HepG2 (cell line): ENCODE results near the gene CBL. TPM values are rescaled to one million over a fixed set of nuclear protein-coding genes. Genes with fewer than 3 reads are reported as not detected.

Experiments
- ATAC-seq: fragments of 200-7000 bp; cut with Tn5 transposase; 3 replicates; pipeline ENCODE4 v1.9.1; 2020; ENCODE audit warnings: mild to moderate bottlenecking, moderate library complexity
- BruUV-seq: library from RNA; stranded (reverse); fragments of 400-500 nt; replicated peaks from 2 replicates; lab custom pipeline; 2021; lab: Mats Ljungman, UMichigan
- CTCF ChIA-PET: fragments of 300-600 bp; formaldehyde crosslinking; extraction: SDS; loops from one replicate; lab custom pipeline; 2021; ENCODE audit warnings: low total read pairs, inconsistent platforms, low intra/inter-chr PET ratio; lab: Yijun Ruan, JAX
- POLR2A ChIA-PET: fragments of 350-600 bp; sonication (Branson Sonifier 250); formaldehyde crosslinking; loops from one replicate; lab custom pipeline; 2020; ENCODE audit warnings: antibody characterized with exemption, inconsistent platforms; lab: Yijun Ruan, JAX
- DNase-seq: peaks from one replicate; pipeline ENCODE4 v3.0.0-alpha.2; 2015; ENCODE audit warnings: low spot score
- FAIRE-seq: peaks from 3 replicates; lab custom pipeline; 2011; peaks lifted over from hg19 to GRCh38; lab: Jason Lieb, UNC
- H2AFZ ChIP-seq: one replicate; pipeline ENCODE4 v1.6.1; 2011; ENCODE audit warnings: low read length, inconsistent platforms
- H3K27ac ChIP-seq: fragments of 300-600 bp; 3 replicates; pipeline ENCODE4 v1.8.0; 2011; ENCODE audit warnings: mixed run types, mild to moderate bottlenecking, mixed read lengths, low read length, inconsistent platforms; ENCODE audit not compliant: insufficient read depth; ENCODE audit errors: extremely low read length
- H3K27me3 ChIP-seq, 2 experiments: fragments of 200-600 bp in 1 of 2; 2 replicates in 1 of 2; 3 replicates in 1 of 2; pipeline versions ENCODE4 v1.6.0 to v1.8.0; 2011; ENCODE audit warnings: low read length in 2 of 2, mild to moderate bottlenecking in 2 of 2, moderate library complexity in 2 of 2, inconsistent platforms in 1 of 2; ENCODE audit not compliant: insufficient read depth in 2 of 2, control insufficient read depth in 1 of 2
- H3K36me3 ChIP-seq, 2 experiments: fragments of 200-600 bp in 1 of 2; replicated peaks in 1 of 2; 2 replicates in 1 of 2; 3 replicates in 1 of 2; pipeline versions ENCODE4 v1.5.1 to v1.8.0; 2011; ENCODE audit warnings: low read length in 2 of 2, inconsistent platforms in 1 of 2; ENCODE audit not compliant: insufficient read depth in 2 of 2, control insufficient read depth in 1 of 2
- H3K4me1 ChIP-seq: 2 replicates; pipeline ENCODE4 v1.5.1; 2012; ENCODE audit warnings: low read length, inconsistent platforms; ENCODE audit not compliant: insufficient read depth
- H3K4me2 ChIP-seq: 2 replicates; pipeline ENCODE4 v1.6.0; 2011; ENCODE audit warnings: low read depth, low read length, inconsistent platforms
- H3K4me3 ChIP-seq, 3 experiments: fragments of 200-600 bp in 1 of 3; sonication (generic), shearing (Covaris generic) in 1 of 3; replicated peaks in 1 of 3; 2 replicates each; pipeline ENCODE4 v1.5.1; 2011 to 2016; ENCODE audit warnings: low read length in 3 of 3, inconsistent platforms in 2 of 3, low read depth in 2 of 3, mild to moderate bottlenecking in 2 of 3, control low read depth in 1 of 3, mixed read lengths in 1 of 3; ENCODE audit not compliant: insufficient read depth in 1 of 3
- H3K79me2 ChIP-seq: one replicate; pipeline ENCODE4 v1.6.1; 2011; ENCODE audit warnings: low read length, inconsistent platforms; ENCODE audit not compliant: insufficient read depth
- H3K9ac ChIP-seq: 2 replicates; pipeline ENCODE4 v1.6.0; 2011; ENCODE audit warnings: mild to moderate bottlenecking, low read depth, low read length, inconsistent platforms; ENCODE audit not compliant: insufficient read depth
- H3K9me3 ChIP-seq: 2 replicates; pipeline ENCODE4 v1.5.1; 2012; ENCODE audit warnings: mild to moderate bottlenecking, low read length
- H4K20me1 ChIP-seq: 2 replicates; pipeline ENCODE4 v1.6.0; 2011; ENCODE audit warnings: inconsistent platforms, mild to moderate bottlenecking, low read length, moderate library complexity; ENCODE audit not compliant: insufficient read depth
- CREM ChIP-seq, 2 experiments: sonication (generic) in 1 of 2; formaldehyde crosslinking in 1 of 2; IDR thresholded peaks; 2 replicates each; pipeline versions ENCODE4 v1.4.0 to v1.6.1; 2016 to 2020; ENCODE audit warnings: antibody characterized with exemption in 1 of 2, mild to moderate bottlenecking in 1 of 2, missing genetic modification reagents in 1 of 2
- CTCF ChIP-seq: sonication (generic); formaldehyde crosslinking; IDR thresholded peaks from 2 replicates; pipeline ENCODE4 v1.5.0; 2020; ENCODE audit warnings: mild to moderate bottlenecking, missing genetic modification reagents, moderate library complexity
- RARA ChIP-seq: IDR thresholded peaks from 2 replicates; pipeline ENCODE4 v1.6.1; 2016; ENCODE audit warnings: missing genetic modification reagents, missing compliant biosample characterization
- ZFY ChIP-seq: sonication (generic); formaldehyde crosslinking; IDR thresholded peaks from 2 replicates; pipeline ENCODE4 v1.4.0; 2020; ENCODE audit warnings: missing genetic modification reagents
- ZNF350 ChIP-seq: sonication (generic); formaldehyde crosslinking; IDR thresholded peaks from 2 replicates; pipeline ENCODE4 v1.4.0; 2020; ENCODE audit warnings: mild to moderate bottlenecking, low read depth, missing genetic modification reagents, borderline replicate concordance
- ZNF614 ChIP-seq: IDR thresholded peaks from 2 replicates; pipeline ENCODE4 v1.6.1; 2018; ENCODE audit warnings: missing biosample characterization, missing genetic modification reagents, inconsistent platforms, borderline replicate concordance
- ZNF747 ChIP-seq: sonication (generic); formaldehyde crosslinking; IDR thresholded peaks from 2 replicates; pipeline ENCODE4 v1.8.1; 2023; ENCODE audit warnings: missing genetic modification reagents, mild to moderate bottlenecking, borderline replicate concordance
- WGBS: methylation state at CpG from one replicate; pipeline ENCODE4 v1.1.6; 2017; ENCODE audit warnings: low lambda C conversion rate; 5-methylcytosine and 5-hydroxymethylcytosine counted together
- in situ Hi-C: cut with HindIII; loops from 2 replicates; pipeline ENCODE4 v1.10.0; 2017; ENCODE audit warnings: low pct_unique_long_range_greater_than_20kb; ENCODE audit not compliant: extremely low pct_ligation_motif_present
- intact Hi-C: fragments of 100-400 bp; cut with micrococcal nuclease; formaldehyde crosslinking; loops from one replicate; pipeline ENCODE4 v1.10.0; 2022; ENCODE audit not compliant: unreplicated experiment
- polyA plus RNA-seq, 8 experiments: library from polyadenylated mRNA; depleted of rRNA in 3 of 8; stranded (reverse) in 7 of 8; unstranded in 1 of 8; fragments of >200 nt; fragmentation: Illumina TruSeq in 4 of 8; extraction: Trizol in 4 of 8; gene quantifications; 2 replicates each; pipeline versions ENCODE4 v1.2.1 to v1.2.3, GENCODE V29; 2011 to 2016; ENCODE audit warnings: low read depth in 4 of 8, missing spikeins in 1 of 8, mixed read lengths in 1 of 8; ENCODE audit not compliant: insufficient read depth in 1 of 8
- total RNA-seq, 5 experiments: library from RNA; depleted of rRNA; stranded (reverse); fragments of >200 nt; fragmentation: Illumina TruSeq; extraction: Trizol; gene quantifications; 2 replicates each; pipeline ENCODE4 v1.2.3, GENCODE V29; 2016; ENCODE audit warnings: low read depth in 1 of 5
- TF ChIP-seq, protein P1 (sequence below): sonication (generic); formaldehyde crosslinking; IDR thresholded peaks from 2 replicates; pipeline ENCODE4 v1.5.1; 2020; ENCODE audit warnings: mild to moderate bottlenecking, missing genetic modification reagents, borderline replicate concordance

CBL gene
- total and polyA plus RNA-seq, 2 of the 13 experiments (the other 11 are each of a cell fraction or from before 2014, with no cell fraction given): 6.6 to 7.4 TPM

DNA sequence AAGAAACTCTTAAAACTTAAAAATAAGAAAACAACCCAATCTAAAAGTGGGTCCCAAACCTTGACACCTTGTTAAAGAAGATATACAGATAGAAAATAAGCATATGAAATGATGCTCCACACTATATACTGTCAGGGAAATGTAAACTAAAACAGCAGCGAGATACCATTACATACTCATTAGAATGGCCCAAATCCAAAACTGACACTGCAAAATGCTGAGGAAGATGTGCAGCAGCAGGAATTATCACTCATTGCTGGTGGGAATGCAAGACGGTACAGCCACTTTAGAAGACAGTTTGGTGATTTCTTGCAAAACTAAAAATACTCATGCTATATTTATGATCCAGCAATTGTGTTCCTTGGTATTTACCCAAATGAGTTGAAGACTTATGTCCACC is 123.2 kb downstream of the CBL start (continued):
- TF ChIP-seq, protein P1, sequence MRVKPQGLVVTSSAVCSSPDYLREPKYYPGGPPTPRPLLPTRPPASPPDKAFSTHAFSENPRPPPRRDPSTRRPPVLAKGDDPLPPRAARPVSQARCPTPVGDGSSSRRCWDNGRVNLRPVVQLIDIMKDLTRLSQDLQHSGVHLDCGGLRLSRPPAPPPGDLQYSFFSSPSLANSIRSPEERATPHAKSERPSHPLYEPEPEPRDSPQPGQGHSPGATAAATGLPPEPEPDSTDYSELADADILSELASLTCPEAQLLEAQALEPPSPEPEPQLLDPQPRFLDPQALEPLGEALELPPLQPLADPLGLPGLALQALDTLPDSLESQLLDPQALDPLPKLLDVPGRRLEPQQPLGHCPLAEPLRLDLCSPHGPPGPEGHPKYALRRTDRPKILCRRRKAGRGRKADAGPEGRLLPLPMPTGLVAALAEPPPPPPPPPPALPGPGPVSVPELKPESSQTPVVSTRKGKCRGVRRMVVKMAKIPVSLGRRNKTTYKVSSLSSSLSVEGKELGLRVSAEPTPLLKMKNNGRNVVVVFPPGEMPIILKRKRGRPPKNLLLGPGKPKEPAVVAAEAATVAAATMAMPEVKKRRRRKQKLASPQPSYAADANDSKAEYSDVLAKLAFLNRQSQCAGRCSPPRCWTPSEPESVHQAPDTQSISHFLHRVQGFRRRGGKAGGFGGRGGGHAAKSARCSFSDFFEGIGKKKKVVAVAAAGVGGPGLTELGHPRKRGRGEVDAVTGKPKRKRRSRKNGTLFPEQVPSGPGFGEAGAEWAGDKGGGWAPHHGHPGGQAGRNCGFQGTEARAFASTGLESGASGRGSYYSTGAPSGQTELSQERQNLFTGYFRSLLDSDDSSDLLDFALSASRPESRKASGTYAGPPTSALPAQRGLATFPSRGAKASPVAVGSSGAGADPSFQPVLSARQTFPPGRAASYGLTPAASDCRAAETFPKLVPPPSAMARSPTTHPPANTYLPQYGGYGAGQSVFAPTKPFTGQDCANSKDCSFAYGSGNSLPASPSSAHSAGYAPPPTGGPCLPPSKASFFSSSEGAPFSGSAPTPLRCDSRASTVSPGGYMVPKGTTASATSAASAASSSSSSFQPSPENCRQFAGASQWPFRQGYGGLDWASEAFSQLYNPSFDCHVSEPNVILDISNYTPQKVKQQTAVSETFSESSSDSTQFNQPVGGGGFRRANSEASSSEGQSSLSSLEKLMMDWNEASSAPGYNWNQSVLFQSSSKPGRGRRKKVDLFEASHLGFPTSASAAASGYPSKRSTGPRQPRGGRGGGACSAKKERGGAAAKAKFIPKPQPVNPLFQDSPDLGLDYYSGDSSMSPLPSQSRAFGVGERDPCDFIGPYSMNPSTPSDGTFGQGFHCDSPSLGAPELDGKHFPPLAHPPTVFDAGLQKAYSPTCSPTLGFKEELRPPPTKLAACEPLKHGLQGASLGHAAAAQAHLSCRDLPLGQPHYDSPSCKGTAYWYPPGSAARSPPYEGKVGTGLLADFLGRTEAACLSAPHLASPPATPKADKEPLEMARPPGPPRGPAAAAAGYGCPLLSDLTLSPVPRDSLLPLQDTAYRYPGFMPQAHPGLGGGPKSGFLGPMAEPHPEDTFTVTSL: no peak
- TF ChIP-seq ZNF614 (CRISPR knock-in tag) (no peak), ZFY (CRISPR knock-in tag) (no peak), ZNF747 (CRISPR knock-in tag) (no peak), CTCF (CRISPR knock-in tag) (no peak)
- TF ChIP-seq, all 625 proteins: peak for 0

GRCh38 chr11:119330237-119330636 is 124.1 kb downstream of the CBL start:
- no peak for DNase-seq
- CTCF ChIA-PET: no interaction called here
- no TSS peak for BruUV-seq

More at GRCh38 chr11:119330237-119330636, 124.1 kb downstream of the CBL start:
- Histone ChIP-seq H3K4me2 (no peak overlapping the region), H3K27ac (no peak overlapping the region), H3K9me3 (no peaks in the 10 kb centered on the region), H3K27me3 (no peaks in the 10 kb centered on the region; a peak in 1 of 5 replicates), H3K79me2 (peaks cover 7% of the 10 kb centered on the region), H3K36me3 (no peaks in the 10 kb centered on the region), H3K4me1 (peaks cover 18% of the 10 kb centered on the region), H4K20me1 (no peaks in the 10 kb centered on the region), H3K9ac (no peak overlapping the region), H3K4me3 (no peak overlapping the region), H2AFZ (no peak overlapping the region)
- no peak for ATAC-seq
- no peak for FAIRE-seq
- TF ChIP-seq ZNF350 (CRISPR knock-in tag) (no peak), RARA (CRISPR knock-in tag) (no peak), CREM (IDR thresholded peaks at IDR 0.05) (no peak), CREM (CRISPR knock-in tag; IDR thresholded peaks at IDR 0.05) (no peak)
- POLR2A ChIA-PET: no interaction called here
- in situ Hi-C loops (loop anchor here (10.0 kb wide), 1 partner anchor 145 kb away; no protein-coding TSS in a partner anchor), intact Hi-C loops (loop anchor here (5.0 kb wide), 1 partner anchor 142 kb away; no protein-coding TSS in a partner anchor)
- 5% methylated on average over 1 of the region's 1 CpG for WGBS
